K562 (cell line): ENCODE data around the gene GADD45G.

Source experiments
- CTCF ChIP-seq, 3 experiments: IDR thresholded peaks in 2 of 3; conservative IDR thresholded peaks in 1 of 3; 2 replicates each; pipeline ENCODE4 v1.5.1; 2011 to 2012; ENCODE audit warnings: low read length in 3 of 3, mild to moderate bottlenecking in 3 of 3, control low read depth in 2 of 3, improper control_type of control experiment in 1 of 3, inconsistent platforms in 1 of 3, low read depth in 1 of 3, mixed read lengths in 1 of 3, moderate library complexity in 1 of 3; ENCODE audit not compliant: insufficient read depth in 2 of 3
- E2F5 ChIP-seq: sonication (generic); formaldehyde crosslinking; IDR thresholded peaks from 2 replicates; pipeline ENCODE4 v1.8.0; 2022; ENCODE audit warnings: mild to moderate bottlenecking, missing genetic modification reagents
- MAFK ChIP-seq: IDR thresholded peaks from 2 replicates; pipeline ENCODE4 v1.6.1; 2011; ENCODE audit warnings: low read length, improper control_type of control experiment
- MAX ChIP-seq: sonication (generic); formaldehyde crosslinking; IDR thresholded peaks from 2 replicates; pipeline ENCODE4 v1.9.0; 2022; ENCODE audit warnings: mild to moderate bottlenecking, missing genetic modification reagents
- MXD1 ChIP-seq: fragments of 250-450 bp; sonication (Bioruptor Pico); IDR thresholded peaks from 2 replicates; pipeline ENCODE4 v1.8.0; 2021; ENCODE audit warnings: borderline replicate concordance, mild to moderate bottlenecking, moderate library complexity; ENCODE audit not compliant: poor library complexity, severe bottlenecking

GRCh38 chr9:89562186-89562814 is 42.5 kb upstream of the GADD45G start:
- no peak for TF ChIP-seq MAX
- no peak for TF ChIP-seq MXD1
- no peak for TF ChIP-seq CTCF (IDR thresholded peaks at IDR 0.05 in 2 of 3, conservative IDR thresholded peaks at IDR 0.05 in 1 of 3; ENCODE audit: insufficient read depth in 2 of 3, low read depth in 1 of 3, low read length in 3 of 3)
- TF ChIP-seq E2F5 (CRISPR knock-in tag): no peak
- TF ChIP-seq MAFK: no peak
